ENCODE results near the gene C9orf43.
A peak's percentile ranks its signal among the peaks of the same experiment; 100 is the strongest.
"Not testable (repeated sequence)": the region's sequence is repeated elsewhere in the genome, so short reads cannot be mapped to it uniquely, and the experiment has no call there.

Gene C9orf43

GRCh38 chr9:113391917-113392316 lies 18.6 kb upstream of the C9orf43 start:
- intact Hi-C loops (cut with micrococcal nuclease) = no loop called here
- peaks cover 10% of the 10 kb centered on the region for H3K4me1 Mint-ChIP-seq (ENCODE audit: low read depth)
- peaks cover 95% of the 10 kb centered on the region for H3K36me3 Mint-ChIP-seq (ENCODE audit: low read depth)
- H3K9me3 Mint-ChIP-seq = no peaks in the 10 kb centered on the region
- no peak overlapping the region for H3K4me3 Mint-ChIP-seq
- no peaks in the 10 kb centered on the region for H3K27me3 Mint-ChIP-seq
- H3K27ac Mint-ChIP-seq = no peak overlapping the region

GRCh38 chr9:113393281-113393680 lies 17.3 kb upstream of the C9orf43 start:
- Mint-ChIP-seq H3K4me3 (no peak overlapping the region), H3K27me3 (no peaks in the 10 kb centered on the region), H3K27ac (no peak overlapping the region), H3K9me3 (no peaks in the 10 kb centered on the region), H3K4me1 (ENCODE audit: low read depth) (peaks cover 14% of the 10 kb centered on the region), H3K36me3 (ENCODE audit: low read depth) (peaks cover 81% of the 10 kb centered on the region)
- intact Hi-C loops (cut with micrococcal nuclease) = no loop called here

GRCh38 chr9:113395000-113395861 lies 15.3 kb upstream of the C9orf43 start:
- no peak overlapping the region for H3K27ac Mint-ChIP-seq
- peaks cover 29% of the 10 kb centered on the region for H3K4me1 Mint-ChIP-seq (ENCODE audit: low read depth)
- H3K27me3 Mint-ChIP-seq = no peaks in the 10 kb centered on the region
- intact Hi-C loops (cut with micrococcal nuclease) = no loop called here
- H3K9me3 Mint-ChIP-seq = no peaks in the 10 kb centered on the region
- peaks cover 61% of the 10 kb centered on the region for H3K36me3 Mint-ChIP-seq (ENCODE audit: low read depth)
- no peak overlapping the region for H3K4me3 Mint-ChIP-seq

GRCh38 chr9:113397203-113397631 lies 13.3 kb upstream of the C9orf43 start:
- H3K4me1 Mint-ChIP-seq (ENCODE audit: low read depth) = peaks cover 38% of the 10 kb centered on the region
- H3K27ac Mint-ChIP-seq = peak overlapping the region; percentile 8
- intact Hi-C loops (cut with micrococcal nuclease) = no loop called here
- no peaks in the 10 kb centered on the region for H3K27me3 Mint-ChIP-seq
- no peak overlapping the region for H3K4me3 Mint-ChIP-seq
- peaks cover 48% of the 10 kb centered on the region for H3K36me3 Mint-ChIP-seq (ENCODE audit: low read depth)
- H3K9me3 Mint-ChIP-seq = no peaks in the 10 kb centered on the region

GRCh38 chr9:113398796-113399195 lies 11.8 kb upstream of the C9orf43 start:
- H3K4me3 Mint-ChIP-seq = no peak overlapping the region

GRCh38 chr9:113399646-113400200 lies 10.8 kb upstream of the C9orf43 start:
- peaks cover 28% of the 10 kb centered on the region for H3K36me3 Mint-ChIP-seq (ENCODE audit: low read depth)
- H3K4me1 Mint-ChIP-seq (ENCODE audit: low read depth) = peaks cover 59% of the 10 kb centered on the region
- no peaks in the 10 kb centered on the region for H3K27me3 Mint-ChIP-seq
- H3K27ac Mint-ChIP-seq = peak overlapping the region; percentile 96
- peak overlapping the region; percentile 98 for H3K4me3 Mint-ChIP-seq
- intact Hi-C loops (cut with micrococcal nuclease) = loop anchor here (2.0 to 10.0 kb wide), 4 partner anchors 55 to 259 kb away; partner anchors contain the start of genes BSPRY, CDC26, PRPF4 and WDR31
- H3K9me3 Mint-ChIP-seq = no peaks in the 10 kb centered on the region

More at GRCh38 chr9:113398796-113399195, 11.8 kb upstream of the C9orf43 start:
- Mint-ChIP-seq H3K9me3 (no peaks in the 10 kb centered on the region), H3K4me1 (ENCODE audit: low read depth) (peaks cover 50% of the 10 kb centered on the region), H3K27me3 (no peaks in the 10 kb centered on the region), H3K36me3 (ENCODE audit: low read depth) (peaks cover 33% of the 10 kb centered on the region), H3K27ac (no peak overlapping the region)
- intact Hi-C loops (cut with micrococcal nuclease) = no loop called here

GRCh38 chr9:113401027-113401792 lies 9.3 kb upstream of the C9orf43 start, which contains the start of gene ALAD:
TSS of gene ALAD (minus strand) at chr9:113401284. CDS start at chr9:113393559, 7,725 bp downstream.
- Mint-ChIP-seq H3K27ac (peak within 1 kb of the TSS; percentile 96), H3K36me3 (ENCODE audit: low read depth) (peaks cover 13% of the 10 kb centered on the region), H3K4me3 (peak within 1 kb of the TSS; percentile 98), H3K9me3 (no peaks in the 10 kb centered on the region), H3K27me3 (no peaks in the 10 kb centered on the region), H3K4me1 (ENCODE audit: low read depth) (peaks cover 68% of the 10 kb centered on the region)
- intact Hi-C loops (cut with micrococcal nuclease) = loop anchor here (1.0 to 10.0 kb wide), 5 partner anchors 9 to 258 kb away; partner anchors contain the start of genes BSPRY, C9orf43, CDC26 and POLE3

- H3K27ac Mint-ChIP-seq = peak overlapping the region; percentile 84
- H3K4me3 Mint-ChIP-seq = no peak overlapping the region
- no peaks in the 10 kb centered on the region for H3K27me3 Mint-ChIP-seq
- intact Hi-C loops (cut with micrococcal nuclease) = loop anchor here (5.0 to 10.0 kb wide), 3 partner anchors 59 to 189 kb away; partner anchors contain the start of genes BSPRY, CDC26, PRPF4 and WDR31
- H3K4me1 Mint-ChIP-seq (ENCODE audit: low read depth) = peaks cover 70% of the 10 kb centered on the region
- peaks cover 25% of the 10 kb centered on the region for H3K36me3 Mint-ChIP-seq (ENCODE audit: low read depth)
- H3K9me3 Mint-ChIP-seq = no peaks in the 10 kb centered on the region
Observed at GRCh38 chr9:113403646-113404045, 6.9 kb upstream of the C9orf43 start.

GRCh38 chr9:113406353-113406752 lies 4.2 kb upstream of the C9orf43 start:
- H3K9me3 Mint-ChIP-seq, H3K27me3 Mint-ChIP-seq, H3K4me3 Mint-ChIP-seq: not testable (repeated sequence)
- H3K27ac Mint-ChIP-seq = peak overlapping the region; percentile 71
- H3K4me1 Mint-ChIP-seq (ENCODE audit: low read depth) = peaks cover 66% of the 10 kb centered on the region
- H3K36me3 Mint-ChIP-seq (ENCODE audit: low read depth) = peaks cover 42% of the 10 kb centered on the region
- intact Hi-C loops (cut with micrococcal nuclease) = loop anchor here (10.0 kb wide), 1 partner anchor 62 kb away; the partner anchor contains the start of genes BSPRY and WDR31

GRCh38 chr9:113406873-113407511 lies 3.6 kb upstream of the C9orf43 start:
- Mint-ChIP-seq H3K27ac (peak overlapping the region; percentile 71), H3K4me1 (ENCODE audit: low read depth) (peaks cover 60% of the 10 kb centered on the region), H3K36me3 (ENCODE audit: low read depth) (peaks cover 42% of the 10 kb centered on the region)
- intact Hi-C loops (cut with micrococcal nuclease) = loop anchor here (1.0 to 10.0 kb wide), 2 partner anchors 62 to 98 kb away; partner anchors contain the start of genes BSPRY and WDR31
- H3K4me3 Mint-ChIP-seq, H3K27me3 Mint-ChIP-seq, H3K9me3 Mint-ChIP-seq: not testable (repeated sequence)

GRCh38 chr9:113409481-113409880 lies 1.1 kb upstream of the C9orf43 start:
- intact Hi-C loops (cut with micrococcal nuclease) = loop anchor here (10.0 kb wide), 1 partner anchor 65 kb away; the partner anchor contains the start of genes BSPRY and WDR31

GRCh38 chr9:113409883-113410206 lies 702 bp upstream of the C9orf43 start:
- Mint-ChIP-seq H3K9me3 (no peaks in the 10 kb centered on the region), H3K27ac (peak overlapping the region; percentile 99), H3K36me3 (ENCODE audit: low read depth) (peaks cover 42% of the 10 kb centered on the region), H3K4me3 (peak overlapping the region; percentile 100), H3K4me1 (ENCODE audit: low read depth) (peaks cover 37% of the 10 kb centered on the region), H3K27me3 (no peaks in the 10 kb centered on the region)
- intact Hi-C loops (cut with micrococcal nuclease) = loop anchor here (1.0 to 10.0 kb wide), 2 partner anchors 9 to 65 kb away; partner anchors contain the start of genes ALAD, BSPRY and WDR31

More at GRCh38 chr9:113409481-113409880, 1.1 kb upstream of the C9orf43 start:
- Mint-ChIP-seq H3K9me3 (no peaks in the 10 kb centered on the region), H3K27ac (peak overlapping the region; percentile 99), H3K27me3 (no peaks in the 10 kb centered on the region), H3K36me3 (ENCODE audit: low read depth) (peaks cover 42% of the 10 kb centered on the region), H3K4me3 (peak overlapping the region; percentile 100), H3K4me1 (ENCODE audit: low read depth) (peaks cover 41% of the 10 kb centered on the region)

- Mint-ChIP-seq H3K9me3 (no peaks in the 10 kb centered on the region), H3K27me3 (no peaks in the 10 kb centered on the region), H3K36me3 (ENCODE audit: low read depth) (no peaks in the 10 kb centered on the region), H3K4me3 (no peak overlapping the region), H3K27ac (no peak overlapping the region), H3K4me1 (ENCODE audit: low read depth) (no peaks in the 10 kb centered on the region)
- intact Hi-C loops (cut with micrococcal nuclease) = no loop called here
Observed at GRCh38 chr9:113416149-113416721, 5.7 kb downstream of the C9orf43 start.

All from dendritic cell treated with granulocyte-macrophage colony-stimulating factor and Interleukin-4, amounts not matched to agents 40 ng/mL and 50 ng/mL, for 4 days (primary cell).